K562 (cell line): ENCODE measurements around the gene SLC19A2. TPM values are rescaled to one million over a fixed set of nuclear protein-coding genes. Genes with fewer than 3 reads are reported as not detected.

Source experiments
- BMI1 ChIP-seq: fragments of 150-350 bp; IDR thresholded peaks from 2 replicates; pipeline ENCODE4 v1.6.1; 2014; ENCODE audit warnings: low read length
- CREM ChIP-seq: IDR thresholded peaks from 2 replicates; pipeline ENCODE4 v1.6.1; 2014; ENCODE audit warnings: antibody characterized with exemption, low read depth
- FIP1L1 ChIP-seq: fragments of 200-400 bp; formaldehyde crosslinking; IDR thresholded peaks from 2 replicates; pipeline ENCODE4 v1.6.1; 2018; ENCODE audit warnings: mild to moderate bottlenecking, low read depth, low read length; ENCODE audit not compliant: poor library complexity, severe bottlenecking
- HCFC1 ChIP-seq: IDR thresholded peaks from 2 replicates; pipeline ENCODE4 v1.6.1; 2012; ENCODE audit warnings: low read depth, low read length, improper control_type of control experiment
- MNT ChIP-seq, 2 experiments: fragments of 450-650 bp; conservative IDR thresholded peaks; 2 replicates each; pipeline ENCODE4 v1.6.1; 2017; ENCODE audit warnings: mild to moderate bottlenecking in 2 of 2, moderate library complexity in 2 of 2
- NFYB ChIP-seq: IDR thresholded peaks from 2 replicates; pipeline ENCODE4 v1.6.1; 2011; ENCODE audit warnings: mild to moderate bottlenecking, moderate library complexity; ENCODE audit not compliant: insufficient read length; ENCODE audit errors: extremely low read depth
- NUFIP1 ChIP-seq: fragments of 450-650 bp; IDR thresholded peaks from 2 replicates; pipeline ENCODE4 v1.6.1; 2018; ENCODE audit not compliant: partially characterized antibody
- POLR2AphosphoS5 ChIP-seq: IDR thresholded peaks from 2 replicates; pipeline ENCODE4 v1.6.1; 2011; ENCODE audit warnings: mild to moderate bottlenecking, low read depth, low read length, moderate library complexity; ENCODE audit not compliant: control insufficient read depth, insufficient read depth
- PRPF4 ChIP-seq: fragments of 200-400 bp; formaldehyde crosslinking; IDR thresholded peaks from one replicate; pipeline ENCODE4 v1.6.1; 2017; ENCODE audit warnings: low read length, low read depth, mild to moderate bottlenecking; ENCODE audit not compliant: insufficient read depth, poor library complexity, severe bottlenecking
- RB1 ChIP-seq: fragments of 450-650 bp; IDR thresholded peaks from 2 replicates; pipeline ENCODE4 v1.6.1; 2017; ENCODE audit warnings: low read depth, mild to moderate bottlenecking
- RREB1 ChIP-seq: fragments of 250-450 bp; sonication (Bioruptor Pico); IDR thresholded peaks from 2 replicates; pipeline ENCODE4 v1.4.0; 2020
- TBL1XR1 ChIP-seq, 2 experiments: IDR thresholded peaks; 2 replicates each; pipeline ENCODE4 v1.6.1; 2012; ENCODE audit warnings: improper control_type of control experiment in 2 of 2, low read length in 2 of 2, mild to moderate bottlenecking in 1 of 2
- USF1 ChIP-seq: sonication (generic); formaldehyde crosslinking; IDR thresholded peaks from 2 replicates; pipeline ENCODE4 v1.9.0; 2022; ENCODE audit warnings: mild to moderate bottlenecking, missing genetic modification reagents
- ZFP91 ChIP-seq: sonication (generic); formaldehyde crosslinking; IDR thresholded peaks from 2 replicates; pipeline ENCODE4 v1.8.0; 2022; ENCODE audit warnings: mild to moderate bottlenecking, missing genetic modification reagents
- ZNF586 ChIP-seq: fragments of 450-650 bp; formaldehyde crosslinking; conservative IDR thresholded peaks from 2 replicates; pipeline ENCODE4 v1.4.0; 2020; ENCODE audit warnings: mild to moderate bottlenecking, moderate library complexity
- ZNF699 ChIP-seq: fragments of 250-450 bp; sonication (Bioruptor Pico); IDR thresholded peaks from 2 replicates; pipeline ENCODE4 v1.8.0; 2021; ENCODE audit warnings: mild to moderate bottlenecking, moderate library complexity; ENCODE audit not compliant: insufficient replicate concordance
- polyA plus RNA-seq, 8 experiments: library from polyadenylated mRNA; depleted of rRNA in 4 of 8; stranded (reverse) in 5 of 8; unstranded in 3 of 8; fragments of >200 nt; fragmentation: Nextera tagmentation in 2 of 8; fragmentation: Illumina TruSeq in 1 of 8; extraction: Ambion mirVana in 2 of 8; extraction: Trizol in 1 of 8; gene quantifications; 2 replicates each; pipeline versions ENCODE4 v1.2.1 to v1.2.3, GENCODE V29; 2011 to 2014; ENCODE audit warnings: inconsistent platforms in 1 of 8, missing spikeins in 1 of 8
- total RNA-seq, 7 experiments: library from RNA; depleted of rRNA in 6 of 7; stranded (reverse); fragments of >200 nt in 6 of 7; fragmentation: Illumina TruSeq in 2 of 7; extraction: Trizol in 2 of 7; gene quantifications; 2 replicates each; pipeline versions ENCODE4 v1.2.1 to v1.2.3, GENCODE V29; 2011 to 2021; ENCODE audit warnings: low replicate concordance in 1 of 7

Gene SLC19A2
- total and polyA plus RNA-seq, 9 of the 15 experiments (the other 6 are each of a cell fraction or from before 2014, with no cell fraction given): 7.4 to 42.8 (median 19.2) TPM

GRCh38 chr1:169485431-169486280 is at the start of gene SLC19A2 (continued):
- TF ChIP-seq POLR2AphosphoS5 (peak; percentile 85), RB1 (peak; percentile 72), TBL1XR1 (IDR thresholded peaks at IDR 0.05; ENCODE audit: low read length in 2 of 2) (no peak), NFYB (peak; percentile 89), MNT (conservative IDR thresholded peaks at IDR 0.05) (peak; percentile 91 to 96), HCFC1 (peak; percentile 8; the same call in 1 of the 2 replicates), ZNF699 (no peak), ZNF586 (no peak), BMI1 (no peak), ZFP91 (no peak), NUFIP1 (no peak), CREM (peak; percentile 94), FIP1L1 (peak; percentile 93), PRPF4 (no peak), USF1 (peak; percentile 76), RREB1 (CRISPR knock-in tag) (0 out of 2 replicates have a peak, but pooled peaks have one; percentile 64)
